ENCODE measurements around the gene AMMECR1.
A peak's percentile ranks its signal among the peaks of the same experiment; 100 is the strongest.
"Not testable (repeated sequence)": the region's sequence is repeated elsewhere in the genome, so short reads cannot be mapped to it uniquely, and the experiment has no call there.

AMMECR1 gene

DNA sequence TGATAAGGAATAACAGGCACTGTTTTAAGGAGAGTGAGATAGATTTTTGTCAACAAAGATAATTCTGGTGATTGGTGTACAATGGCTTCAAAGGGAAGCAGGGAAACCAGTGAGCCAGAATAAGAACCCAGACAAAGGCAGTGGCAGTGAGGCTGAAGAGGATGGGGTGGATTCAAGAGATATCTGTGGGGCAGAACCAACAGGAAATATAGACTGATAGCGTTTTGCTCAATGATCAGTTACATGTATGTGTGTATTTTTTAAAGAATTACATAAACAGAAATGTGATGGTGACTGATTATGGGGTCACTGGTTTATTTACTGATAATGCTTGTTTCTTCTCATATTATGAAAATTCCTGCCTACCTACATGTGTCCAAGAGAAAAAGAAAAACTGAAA, 66.4 kb downstream of the AMMECR1 start:
- DNase-seq = no peak

DNA sequence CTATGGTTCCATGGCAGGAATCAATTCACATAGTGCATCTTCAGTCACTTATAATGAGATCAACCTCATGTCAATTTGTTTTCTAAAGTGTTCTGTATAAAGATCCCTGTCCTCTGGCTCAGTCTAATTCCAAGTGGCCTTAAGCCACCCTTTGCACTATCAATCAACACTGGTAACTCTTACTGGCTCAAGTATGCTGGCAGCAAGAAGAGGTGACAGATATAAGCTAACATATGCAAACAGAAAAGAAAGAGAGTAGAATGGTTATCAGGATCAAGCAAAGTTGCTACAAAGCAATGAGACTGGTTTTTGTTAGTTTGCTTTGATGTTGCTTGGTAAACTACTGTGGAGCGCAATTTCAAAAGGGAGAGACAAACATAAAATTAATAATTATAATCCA, 67.0 kb downstream of the AMMECR1 start:
- no peak for DNase-seq

DNA sequence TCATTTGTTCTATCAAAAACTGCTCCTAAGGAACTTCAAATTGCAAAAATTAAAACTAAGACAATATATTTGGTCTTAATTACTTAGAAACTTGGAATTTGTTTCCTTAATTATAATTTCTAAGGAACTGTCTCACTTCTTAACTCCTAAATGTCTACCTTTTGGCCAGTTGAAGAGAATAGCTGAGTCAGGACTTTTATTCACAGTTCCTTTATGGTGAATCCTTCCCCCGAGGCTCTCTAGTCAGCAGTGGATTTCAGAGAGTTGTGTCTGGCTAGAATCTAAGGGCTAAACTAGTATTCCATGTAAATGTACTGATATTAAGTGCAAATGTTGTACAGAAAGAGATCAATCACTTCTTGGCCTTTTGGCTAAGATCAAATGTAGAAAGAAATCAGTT, 69.3 kb downstream of the AMMECR1 start:
- no peak for DNase-seq

DNA sequence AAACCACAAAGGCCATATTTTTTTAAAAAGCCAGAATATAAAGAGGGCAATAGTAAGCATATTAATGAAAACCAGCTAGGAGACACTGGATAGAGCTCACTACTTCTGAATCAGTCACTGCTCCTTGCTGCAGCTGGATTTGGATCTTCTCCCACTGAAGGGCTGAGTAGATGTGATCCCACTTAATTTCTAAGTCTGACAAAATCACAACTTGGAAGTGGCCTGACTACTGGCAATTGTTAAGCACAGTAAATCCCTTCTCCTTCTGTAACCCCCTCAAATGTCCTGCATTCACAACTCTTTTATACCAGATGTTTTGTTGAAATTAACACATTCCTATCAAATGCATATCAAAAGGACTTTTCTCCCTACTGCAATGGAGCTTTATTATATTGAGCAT, 72.9 kb downstream of the AMMECR1 start:
- no peak for DNase-seq

DNA sequence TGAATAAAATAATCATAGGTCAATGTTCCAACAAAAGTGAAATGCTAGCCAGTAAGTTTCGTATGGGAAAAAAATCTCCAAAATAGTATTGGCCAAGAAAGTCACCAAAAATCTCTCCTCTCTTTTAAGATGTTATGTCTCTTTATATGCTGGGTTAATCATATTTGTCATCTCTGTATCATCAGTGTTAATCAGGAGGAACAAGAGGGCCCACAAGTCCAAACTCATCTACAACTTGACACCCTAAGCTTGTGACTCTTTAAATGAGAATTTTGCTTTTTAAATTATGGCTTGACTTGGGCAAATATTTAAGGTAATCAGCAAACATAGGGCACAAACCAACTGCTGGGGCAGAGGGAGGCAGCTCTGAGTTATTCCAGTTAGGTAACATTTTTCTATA, 75.5 kb downstream of the AMMECR1 start:
- no peak for DNase-seq

DNA sequence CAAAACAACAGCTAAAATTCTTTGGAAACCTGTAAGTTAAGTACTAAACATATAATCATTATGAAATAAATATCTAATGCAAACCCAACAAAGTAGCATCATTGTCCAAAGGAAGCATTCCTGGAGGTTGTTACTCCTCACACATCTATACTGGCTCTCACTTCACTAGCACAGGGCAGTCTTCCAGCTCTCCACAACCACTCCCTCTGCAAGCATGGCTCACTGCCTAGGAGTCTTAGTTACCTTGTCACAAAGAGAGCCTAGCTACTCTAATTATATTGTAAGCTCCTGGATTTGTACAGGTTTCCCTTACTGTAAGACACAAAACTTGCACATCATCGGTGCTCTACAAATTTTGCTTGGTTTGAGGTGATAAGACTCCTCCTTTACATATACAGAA, 76.1 kb downstream of the AMMECR1 start:
- DNase-seq = no peak

DNA sequence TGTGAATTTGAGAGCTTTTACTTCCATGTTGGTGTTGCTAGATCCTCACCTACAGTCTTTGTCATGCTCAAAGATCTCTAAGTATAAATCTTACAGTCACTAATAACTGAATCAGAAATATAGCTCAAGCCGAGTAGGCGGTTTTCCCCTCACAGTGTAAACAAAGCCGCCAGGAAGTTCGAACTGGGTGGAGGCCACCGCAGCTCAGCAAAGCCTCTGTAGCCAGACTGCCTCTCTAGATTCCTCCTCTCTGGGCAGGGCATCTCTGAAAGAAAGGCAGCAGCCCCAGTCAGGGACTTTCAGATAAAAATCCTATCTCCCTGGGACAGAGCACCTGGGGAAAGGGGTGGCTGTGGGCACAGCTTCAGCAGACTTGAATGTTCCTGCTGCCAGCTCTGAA, 79.6 kb downstream of the AMMECR1 start:
- peak; percentile 66 for DNase-seq

DNA sequence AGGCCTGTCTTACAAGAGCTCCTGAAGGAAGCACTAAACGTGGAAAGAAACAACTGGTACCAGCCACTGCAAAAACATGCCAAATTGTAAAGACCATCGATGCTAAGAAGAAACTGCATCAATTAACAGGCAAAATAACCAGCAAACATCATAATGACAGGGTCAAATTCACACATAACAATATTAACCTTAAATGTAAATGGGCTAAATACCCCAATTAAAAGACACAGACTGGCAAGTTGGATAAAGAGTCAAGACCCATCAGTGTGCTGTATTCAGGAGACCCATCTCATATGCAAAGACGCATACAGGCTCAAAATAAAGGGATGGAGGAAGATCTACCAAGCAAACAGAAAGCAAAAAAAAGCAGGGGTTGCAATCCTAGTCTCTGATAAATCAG, 86.4 kb downstream of the AMMECR1 start:
- not testable (repeated sequence) for DNase-seq

DNA sequence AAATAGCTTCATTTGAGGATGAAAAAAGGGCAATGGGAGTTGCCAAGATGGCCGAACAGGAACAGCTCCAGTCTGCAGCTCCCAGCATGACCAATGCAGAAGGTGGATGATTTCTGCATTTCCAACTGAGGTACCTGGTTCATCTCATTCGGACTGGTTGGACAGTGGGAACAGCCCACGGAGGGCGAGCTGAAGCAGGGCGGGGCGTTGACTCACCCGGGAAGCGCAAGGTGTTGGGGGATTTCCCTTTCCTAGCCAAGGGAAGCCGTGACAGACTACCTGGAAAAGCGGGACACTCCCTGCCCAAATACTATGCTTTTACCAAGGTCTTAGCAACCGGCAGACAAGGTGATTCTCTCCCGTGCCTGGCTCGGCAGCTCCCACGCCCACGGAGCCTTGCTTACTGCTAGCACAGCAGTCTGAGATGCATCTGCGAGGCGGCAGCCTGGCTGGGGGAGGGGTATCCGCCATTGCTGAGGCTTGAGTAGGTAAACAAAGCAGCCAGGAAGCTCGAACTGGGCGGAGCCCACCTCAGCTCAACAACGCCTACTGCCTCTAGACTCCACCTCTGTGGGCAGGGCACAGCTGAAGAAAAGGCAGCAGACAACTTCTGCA, 88.3 kb downstream of the AMMECR1 start:
- DNase-seq = peak; percentile 83

DNA sequence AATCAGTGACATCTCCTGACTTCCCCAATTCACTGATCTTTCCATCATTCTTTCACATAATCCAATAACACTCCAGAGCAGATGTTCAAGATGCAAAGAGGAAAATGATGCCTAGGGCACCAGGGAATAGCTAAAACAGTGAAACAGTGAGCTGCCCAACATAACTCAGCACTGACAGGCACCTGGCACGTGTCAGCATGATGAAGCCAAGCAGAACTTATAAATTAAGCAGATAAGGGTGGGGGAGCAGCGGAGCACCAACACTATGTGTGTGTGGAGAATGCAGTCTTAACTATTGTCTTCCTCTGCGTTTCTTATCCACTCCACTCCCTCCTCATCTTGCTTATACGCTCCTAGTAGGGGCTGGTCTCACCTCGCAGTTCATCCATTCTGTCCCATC, 89.4 kb downstream of the AMMECR1 start:
- DNase-seq = no peak

DNA sequence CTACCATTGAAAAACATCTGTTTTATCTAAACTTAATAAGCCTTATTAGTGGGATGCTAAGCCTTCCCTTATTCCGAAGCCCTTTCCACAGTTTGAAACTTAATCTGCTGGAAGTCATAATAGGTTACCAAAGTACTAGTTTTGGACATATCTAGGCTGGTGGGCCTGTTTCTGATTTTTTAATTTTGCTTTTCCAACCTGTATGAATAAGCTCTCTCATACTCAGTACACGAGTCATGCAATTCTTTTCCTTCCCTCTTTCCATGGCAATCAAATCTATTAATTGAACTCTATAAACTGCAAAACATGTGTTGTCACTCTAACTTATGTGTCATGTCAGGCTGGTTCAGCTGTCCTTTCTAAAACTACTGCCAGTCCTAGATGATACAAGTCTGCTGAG, 91.0 kb downstream of the AMMECR1 start:
- DNase-seq = no peak

DNA sequence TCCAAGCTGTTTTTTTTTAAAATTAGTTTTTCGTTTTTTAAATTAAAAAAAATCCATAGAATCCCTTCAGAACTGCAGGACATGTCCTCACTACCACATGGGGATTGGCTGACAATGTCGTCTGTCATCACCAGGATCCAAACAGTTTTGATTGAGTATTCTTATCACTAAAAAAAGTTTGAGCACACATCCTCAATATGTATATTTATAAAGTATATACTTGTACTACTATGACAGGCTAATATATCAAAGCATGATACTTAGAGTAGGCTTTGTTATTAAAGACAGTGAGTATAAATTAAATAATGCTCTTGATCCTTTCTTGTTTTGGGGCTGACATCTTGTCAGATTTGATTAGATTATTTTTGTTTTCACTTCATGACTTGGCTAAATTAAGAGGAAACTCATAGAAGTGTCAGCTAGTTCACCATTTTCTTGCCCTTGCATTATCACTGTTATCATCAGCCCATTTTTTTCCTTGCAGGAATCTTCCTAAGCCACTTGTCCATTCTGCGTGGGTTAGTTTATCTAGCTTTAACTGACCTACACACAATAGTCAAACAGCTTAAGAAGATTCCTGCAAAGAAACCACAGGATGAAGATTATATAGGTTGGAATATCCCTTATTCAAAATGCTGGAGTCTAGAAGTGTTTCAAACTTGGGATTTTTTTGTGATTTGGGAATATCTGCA, 92.8 kb downstream of the AMMECR1 start:
- no peak for DNase-seq

DNA sequence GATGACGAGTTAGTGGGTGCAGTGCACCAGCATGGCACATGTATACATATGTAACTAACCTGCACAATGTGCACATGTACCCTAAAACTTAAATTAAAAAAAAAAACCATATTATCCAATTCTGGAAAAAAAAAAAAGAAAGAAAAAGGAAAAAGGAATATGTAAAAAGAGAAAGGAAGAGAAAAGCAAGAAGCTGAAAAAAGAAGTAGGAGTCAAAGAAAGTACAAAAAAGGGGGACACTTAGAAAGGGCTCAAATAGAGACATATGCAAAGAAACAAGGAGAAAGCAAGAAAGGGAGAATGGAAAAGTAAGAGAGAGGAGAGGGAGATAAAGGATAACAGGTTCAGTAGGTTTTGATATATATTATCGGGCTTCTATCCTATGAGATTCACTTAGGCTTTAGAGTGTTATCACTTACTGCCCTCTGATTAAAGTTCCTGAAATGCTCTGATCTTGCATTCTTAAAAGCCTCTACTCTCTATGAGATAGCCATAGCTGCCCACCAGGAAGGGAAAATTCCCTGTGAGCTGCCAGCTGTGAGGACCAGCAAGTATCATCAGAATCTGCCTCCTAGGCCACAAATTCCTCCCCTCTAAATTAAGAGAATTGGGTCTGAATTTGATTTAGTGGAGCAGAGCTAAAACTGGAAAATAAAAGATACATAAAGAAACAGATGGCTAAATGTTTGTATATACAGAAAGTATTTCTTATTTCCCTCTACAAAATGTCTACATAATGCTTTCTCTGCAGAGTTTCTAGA, 95.2 kb downstream of the AMMECR1 start:
- DNase-seq = no peak

DNA sequence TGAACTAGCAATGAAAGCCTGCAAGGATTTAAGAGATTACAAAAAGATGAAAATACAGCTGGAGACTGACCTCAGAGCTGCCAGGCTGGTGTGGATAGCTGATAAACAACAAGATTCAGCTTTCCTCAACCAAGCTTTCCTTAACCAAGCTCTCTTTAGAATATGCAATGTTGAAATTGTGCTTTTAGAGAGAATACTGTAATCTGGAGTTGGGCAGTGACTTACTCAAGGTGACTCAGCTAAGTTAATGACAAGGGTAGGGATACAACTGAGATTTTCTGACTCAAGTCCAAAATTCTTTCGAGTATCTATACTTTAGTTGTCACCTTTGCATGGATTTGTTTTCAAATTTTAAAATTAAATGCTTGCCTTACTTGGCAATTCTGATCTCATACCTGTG, 98.0 kb downstream of the AMMECR1 start:
- DNase-seq = no peak

DNA sequence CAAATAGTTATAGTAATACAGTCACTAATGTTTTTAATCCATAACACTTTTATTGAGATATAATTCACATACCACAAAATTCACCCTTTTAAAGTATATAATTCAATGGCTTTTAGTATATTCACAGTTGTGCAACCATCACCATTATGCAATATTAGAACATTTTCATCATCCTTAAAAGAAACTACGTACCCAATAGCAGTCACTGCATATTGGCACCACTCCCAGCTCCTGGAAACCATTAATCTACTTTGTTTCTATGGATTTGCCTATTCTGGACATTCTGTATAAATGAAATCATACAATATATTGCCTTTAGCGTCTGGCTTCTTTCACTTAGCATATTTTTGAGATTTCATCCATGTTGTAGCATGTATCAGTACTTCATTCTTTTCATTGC, 99.3 kb downstream of the AMMECR1 start:
- no peak for DNase-seq

DNA sequence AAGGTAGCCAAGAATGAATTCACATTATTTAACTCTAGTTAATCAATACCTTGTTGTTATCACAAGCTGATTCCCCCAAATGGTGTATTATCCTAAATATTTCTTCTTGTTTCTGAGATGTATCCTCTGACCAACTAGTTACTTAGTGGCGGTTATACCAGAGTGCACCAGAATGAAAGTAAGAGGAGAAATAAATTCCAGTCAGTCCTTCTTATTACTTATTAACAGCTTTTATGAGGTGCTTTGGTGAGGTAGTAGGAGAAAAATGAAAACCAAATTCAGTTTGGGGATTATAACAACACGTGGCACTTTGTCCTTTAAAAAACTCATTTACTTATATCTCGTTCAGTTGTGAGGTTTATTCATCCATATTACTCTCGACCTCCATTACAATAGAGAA, 101.9 kb downstream of the AMMECR1 start:
- DNase-seq = no peak

DNA sequence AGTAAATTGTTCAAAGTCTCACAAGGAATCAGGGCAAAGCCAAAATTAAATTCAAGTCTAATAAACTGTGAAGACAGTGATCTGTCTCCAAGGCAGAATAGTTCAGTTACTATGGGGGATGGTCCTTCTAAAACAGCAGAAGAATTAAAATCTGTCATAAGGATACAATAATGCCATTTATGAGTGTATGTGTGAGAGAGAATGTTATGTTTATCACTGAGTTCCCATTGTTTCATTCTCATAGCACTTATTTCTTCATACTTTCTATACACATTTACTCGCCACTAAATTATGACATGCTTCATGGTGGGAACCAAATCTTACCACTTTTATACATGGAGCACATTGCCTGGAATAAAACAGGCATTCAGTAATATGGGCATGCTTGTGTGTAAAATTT, 102.5 kb downstream of the AMMECR1 start:
- DNase-seq = no peak

DNA sequence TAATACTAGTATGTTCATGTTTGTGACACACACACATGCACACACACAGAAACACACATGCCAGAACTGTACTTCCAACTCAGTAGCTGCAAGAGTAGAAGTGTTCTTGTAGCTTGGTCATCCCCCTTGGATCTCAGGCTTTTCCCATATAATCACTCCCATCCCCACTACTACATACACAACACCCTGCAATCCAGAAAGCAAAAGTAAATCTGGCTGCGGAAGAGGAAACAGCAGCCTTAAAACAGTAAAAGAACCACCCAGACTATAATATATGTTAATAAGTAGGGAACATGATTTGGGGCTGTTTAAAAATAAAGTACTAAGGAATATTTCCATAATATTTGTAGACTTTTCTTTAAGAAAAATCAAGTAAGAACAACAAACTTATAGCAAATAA, 103.2 kb downstream of the AMMECR1 start:
- no peak for DNase-seq

DNA sequence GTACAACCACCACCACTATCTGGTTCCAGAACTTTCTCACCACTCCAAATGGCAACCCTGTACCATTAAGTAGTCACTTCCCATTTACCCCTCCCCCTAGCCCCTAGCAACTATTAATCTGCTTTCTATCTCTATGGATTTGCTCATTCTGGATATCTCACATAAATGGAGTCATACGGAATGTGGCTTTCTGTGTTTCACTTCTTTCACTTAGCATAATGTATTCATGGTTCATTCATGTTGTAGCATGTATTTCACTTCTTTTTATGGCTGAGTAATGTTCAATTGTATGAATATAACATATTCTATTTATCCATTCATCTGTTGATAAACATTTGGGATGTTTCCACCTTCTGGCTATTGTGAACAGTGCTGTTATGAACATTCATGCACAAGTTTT, 104.7 kb downstream of the AMMECR1 start:
- no peak for DNase-seq

DNA sequence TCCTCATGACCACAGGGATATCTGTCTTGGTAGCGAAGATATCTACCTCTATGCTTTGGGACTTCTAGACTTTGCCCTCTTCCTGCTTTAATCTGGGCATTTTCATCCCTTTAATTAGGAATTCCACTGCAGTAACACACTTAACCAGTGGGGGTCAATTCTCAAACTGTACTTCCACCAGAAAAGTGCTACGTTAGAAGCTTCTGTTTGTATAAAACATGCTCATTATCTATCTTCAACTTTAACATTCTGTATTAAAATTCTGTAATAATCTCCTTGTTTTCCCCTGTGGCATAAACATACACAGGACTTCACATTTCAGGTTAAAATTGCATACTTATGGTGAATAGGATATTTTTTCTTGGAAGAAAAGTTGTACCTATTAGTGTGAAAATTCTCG, 105.6 kb downstream of the AMMECR1 start:
- DNase-seq = no peak

DNA sequence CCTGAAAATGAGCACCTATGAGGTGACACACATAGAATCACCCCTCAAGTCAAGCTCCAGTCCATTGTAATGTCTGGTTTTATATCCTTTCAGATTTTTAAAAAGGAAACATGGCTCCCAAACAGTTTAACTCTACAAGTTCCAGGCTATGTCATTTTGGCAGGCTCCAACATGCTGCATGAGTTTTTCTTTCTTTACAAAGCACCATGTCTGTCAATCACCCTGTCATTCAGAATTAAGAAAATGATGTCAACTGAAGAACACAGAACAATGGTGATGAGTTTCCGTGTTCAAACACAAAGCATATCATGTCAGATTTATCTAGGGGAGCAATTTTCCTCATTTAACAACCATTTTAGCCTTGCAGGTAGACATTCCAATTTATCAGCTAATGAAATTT, 106.5 kb downstream of the AMMECR1 start:
- DNase-seq = no peak

DNA sequence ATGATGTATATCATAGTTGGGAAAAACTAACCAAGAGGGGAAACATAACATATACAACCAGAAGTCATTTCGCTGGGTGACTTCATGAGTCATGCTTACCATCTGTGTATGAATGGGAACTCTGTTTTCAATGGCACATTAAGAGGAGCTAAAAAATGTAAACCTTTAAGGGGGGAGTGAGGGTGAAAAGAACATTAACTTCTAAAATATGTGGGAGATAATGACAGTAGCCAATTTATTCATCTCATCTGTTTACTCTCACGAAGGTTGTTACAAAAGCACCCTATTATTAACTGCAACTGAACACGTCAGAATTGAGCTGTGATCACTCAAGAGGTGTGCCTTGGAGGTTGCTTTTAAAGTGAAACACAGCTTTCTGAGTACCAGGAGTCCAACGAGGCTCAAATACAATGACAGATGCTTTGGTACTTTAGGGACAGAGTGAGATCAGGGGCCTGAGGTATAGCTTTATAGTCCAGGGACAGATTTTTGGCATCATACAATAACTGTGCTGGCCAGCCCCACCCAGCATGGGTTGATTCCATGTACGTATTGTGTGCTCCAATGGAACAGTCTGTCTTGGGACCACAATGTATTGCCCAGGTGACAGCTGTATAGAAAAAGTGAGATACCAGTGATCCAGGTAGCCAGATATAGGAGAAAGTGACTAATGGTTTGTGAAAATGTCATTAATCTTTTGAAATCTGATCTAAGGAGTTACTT, 107.3 kb downstream of the AMMECR1 start:
- no peak for DNase-seq

DNA sequence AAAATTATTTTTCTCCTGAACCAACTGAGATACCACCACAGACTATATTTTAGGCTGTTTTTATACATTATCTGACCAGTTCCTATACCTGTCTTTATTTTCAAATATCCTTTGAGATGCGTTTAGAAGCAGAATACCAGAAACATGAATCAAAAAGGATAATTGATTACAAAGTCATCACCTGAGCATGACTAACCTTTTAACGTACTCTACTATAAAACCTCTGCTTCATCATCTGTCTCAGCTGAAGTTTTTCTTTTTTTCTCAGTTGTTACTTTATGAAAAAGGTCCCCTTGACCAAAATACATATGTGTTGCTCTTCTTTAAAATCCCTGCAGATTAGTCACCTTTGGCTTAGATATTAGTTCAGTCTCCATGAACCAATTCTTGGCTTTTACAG, 109.8 kb downstream of the AMMECR1 start:
- DNase-seq = no peak

DNA sequence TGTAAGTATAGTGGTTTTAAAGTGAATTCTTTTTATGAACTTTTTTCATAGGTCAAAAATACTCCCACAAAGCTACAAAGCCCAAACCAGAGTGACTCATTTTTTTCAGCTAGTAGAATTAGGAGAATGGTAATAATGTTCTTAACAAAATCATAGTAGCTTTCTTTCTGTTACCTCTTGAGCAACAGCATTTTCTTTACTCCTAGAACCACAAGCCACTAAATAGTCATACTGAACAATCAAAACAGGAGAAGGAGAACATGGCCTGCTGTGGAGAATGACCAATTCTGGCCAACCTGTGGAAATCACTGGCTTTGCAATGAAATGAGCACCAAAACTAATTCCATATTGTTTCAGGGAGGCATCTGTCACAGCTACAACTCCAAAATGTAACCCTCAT, 112.9 kb downstream of the AMMECR1 start:
- DNase-seq = no peak
